AG08395 (cell line): ENCODE data around the gene ARHGEF4.

Experiments
- DNase-seq: peaks from one replicate; pipeline ENCODE4 v3.0.0; 2012; ENCODE audit warnings: mixed read lengths, low spot score

The ARHGEF4 gene

DNA sequence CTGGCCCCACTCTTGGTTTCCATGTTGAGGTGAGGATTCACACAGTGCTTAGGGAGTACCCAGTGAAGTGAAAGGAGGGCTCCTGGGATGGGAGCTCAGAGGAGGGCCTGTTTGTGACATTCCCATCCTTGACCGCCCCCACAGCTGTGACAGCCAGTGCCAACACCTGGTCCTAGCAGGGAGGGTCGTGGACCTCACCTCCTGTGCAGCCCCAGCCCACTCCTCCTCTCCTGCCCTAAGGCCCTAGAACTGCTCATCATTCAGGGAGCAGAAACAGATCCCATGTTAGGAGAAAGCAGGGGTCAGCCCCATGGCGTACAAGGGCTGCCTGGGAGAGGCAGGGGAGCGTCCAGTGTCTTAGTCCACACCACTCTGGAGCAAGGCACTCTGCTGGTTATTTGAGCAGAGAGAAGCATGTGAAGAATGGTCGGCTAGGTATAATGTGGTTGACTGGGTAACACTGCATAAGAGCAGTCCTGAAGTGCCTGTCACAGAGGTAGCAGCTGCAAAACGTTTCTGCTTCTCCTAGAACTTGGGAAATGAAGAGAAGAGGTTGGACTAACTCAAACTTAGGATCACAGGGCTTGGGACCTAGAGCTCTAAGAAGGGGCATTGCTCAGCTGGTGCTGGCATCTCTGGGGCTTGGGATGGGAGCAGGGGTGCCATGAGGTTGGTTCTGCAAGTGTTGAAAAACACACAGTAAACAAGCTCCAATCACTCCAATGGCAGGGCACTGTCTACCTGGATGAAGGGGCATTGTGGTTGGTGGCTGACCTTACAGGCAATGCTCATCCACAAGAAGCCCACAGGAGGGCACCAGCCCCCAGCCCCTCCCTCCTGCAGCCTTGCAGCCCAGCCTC lies 200.9 kb downstream of the ARHGEF4 start:
- no peak for DNase-seq

DNA sequence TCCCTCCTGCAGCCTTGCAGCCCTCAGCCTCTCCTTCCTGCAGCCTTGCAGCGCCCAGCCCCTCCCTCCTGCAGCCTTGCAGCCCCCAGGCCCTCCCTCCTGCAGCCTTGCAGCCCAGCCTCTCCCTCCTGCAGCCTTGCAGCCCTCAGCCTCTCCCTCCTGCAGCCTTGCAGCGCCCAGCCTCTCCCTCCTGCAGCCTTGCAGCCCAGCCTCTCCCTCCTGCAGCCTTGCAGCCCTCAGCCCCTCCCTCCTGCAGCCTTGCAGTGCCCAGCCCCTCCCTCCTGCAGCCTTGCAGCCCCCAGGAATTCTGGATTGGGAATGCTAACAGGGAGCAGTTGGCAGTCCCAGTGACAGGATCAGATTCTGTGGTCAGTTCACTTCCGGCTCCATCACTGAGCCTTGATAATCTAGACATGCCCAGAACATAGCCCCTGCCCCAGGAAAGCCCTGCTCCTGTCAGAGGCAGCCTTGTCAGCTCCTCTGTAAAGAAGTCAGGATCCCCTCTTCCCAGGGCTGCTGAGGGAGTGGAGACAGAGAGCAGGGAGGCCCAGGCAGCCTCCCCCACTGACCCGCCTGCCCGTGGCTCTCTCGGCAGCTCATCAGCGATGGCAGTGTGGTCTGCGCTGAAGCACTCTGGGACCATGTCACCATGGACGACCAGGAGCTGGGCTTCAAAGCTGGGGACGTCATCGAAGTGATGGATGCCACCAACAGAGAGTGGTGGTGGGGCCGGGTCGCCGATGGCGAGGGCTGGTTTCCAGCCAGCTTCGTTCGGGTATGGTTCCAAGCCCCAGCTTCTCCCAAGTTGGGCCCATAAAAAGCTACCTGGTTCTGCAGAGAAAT lies 201.8 kb downstream of the ARHGEF4 start:
- no peak for DNase-seq

- no peak for DNase-seq
These were observed 202.4 kb downstream of the ARHGEF4 start for GRCh38 chr2:131039101-131039440.

DNA sequence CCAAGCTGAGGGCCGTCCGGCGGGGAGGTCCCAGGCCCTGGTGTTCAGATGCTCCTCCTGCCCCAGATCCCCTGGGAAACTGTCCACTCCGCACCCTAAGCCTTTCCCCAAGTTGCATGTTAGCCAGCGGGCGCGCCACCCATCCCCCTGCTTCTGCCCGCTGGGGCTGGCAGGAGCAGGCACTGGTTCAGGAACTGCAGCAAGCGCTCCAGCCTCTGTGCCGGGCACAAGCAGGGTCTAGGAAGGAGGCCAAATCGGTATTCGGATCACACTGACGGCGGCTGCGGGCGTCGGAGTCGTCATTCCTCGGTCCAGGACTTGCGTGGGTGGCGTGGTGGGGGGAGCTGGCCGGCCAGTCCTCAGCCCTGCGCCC lies 202.8 kb downstream of the ARHGEF4 start:
- no peak for DNase-seq

- DNase-seq, result peak; percentile 50
These were observed 203.4 kb downstream of the ARHGEF4 start for GRCh38 chr2:131039908-131040660.

- no peak for DNase-seq
These were observed 204.1 kb downstream of the ARHGEF4 start for GRCh38 chr2:131040661-131041401.

- no peak for DNase-seq
These were observed 204.9 kb downstream of the ARHGEF4 start for GRCh38 chr2:131041402-131042147.

- DNase-seq, result peak; percentile 24
These were observed 205.5 kb downstream of the ARHGEF4 start for GRCh38 chr2:131042148-131042775.

DNA sequence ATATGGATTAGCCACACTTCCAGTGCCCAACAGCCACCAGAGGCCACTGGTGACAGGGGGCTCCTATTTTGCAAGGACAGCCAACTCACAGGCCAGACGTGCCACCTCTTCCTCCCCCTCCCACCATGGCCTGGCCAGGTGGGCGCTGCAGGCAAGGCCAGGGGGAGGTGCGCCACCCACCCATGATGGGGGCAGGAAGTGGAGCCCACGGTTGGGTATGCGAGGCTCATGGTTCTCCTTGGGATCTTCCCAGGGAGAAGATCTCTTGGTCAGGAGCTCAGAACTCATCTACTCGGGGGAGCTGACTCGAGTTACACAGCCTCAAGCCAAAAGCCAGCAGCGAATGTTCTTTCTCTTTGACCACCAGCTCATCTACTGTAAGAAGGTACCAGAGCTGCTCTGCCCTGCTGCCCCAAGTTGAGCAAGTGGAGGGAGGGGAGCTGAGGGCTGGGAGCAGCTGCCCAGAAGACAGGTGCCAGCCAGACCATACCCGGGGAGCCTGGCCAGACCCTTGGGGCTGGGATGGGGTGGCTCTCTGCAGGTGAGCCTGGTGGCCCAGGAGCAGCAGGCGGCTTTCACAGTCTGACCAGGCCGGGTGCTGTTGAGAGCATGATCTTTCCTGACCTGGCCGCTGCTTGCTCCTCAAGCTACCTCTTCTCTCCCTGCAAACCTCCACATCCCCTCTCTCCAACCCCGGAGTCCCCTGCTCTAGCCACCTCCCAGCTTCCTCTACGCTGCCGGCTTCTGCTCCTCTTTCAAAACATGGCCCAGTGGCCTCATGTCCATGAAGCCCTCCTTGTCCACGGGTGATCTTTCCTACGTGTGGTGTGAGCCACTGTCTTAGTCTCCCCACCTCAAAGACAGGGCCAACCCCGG lies 206.7 kb downstream of the ARHGEF4 start:
- DNase-seq, result no peak

GRCh38 chr2:131044075-131044756 lies 207.5 kb downstream of the ARHGEF4 start:
- DNase-seq, result no peak

GRCh38 chr2:131044757-131045150 lies 208.0 kb downstream of the ARHGEF4 start:
- no peak for DNase-seq

- no peak for DNase-seq
These were observed 208.7 kb downstream of the ARHGEF4 start for GRCh38 chr2:131045286-131046027.

DNA sequence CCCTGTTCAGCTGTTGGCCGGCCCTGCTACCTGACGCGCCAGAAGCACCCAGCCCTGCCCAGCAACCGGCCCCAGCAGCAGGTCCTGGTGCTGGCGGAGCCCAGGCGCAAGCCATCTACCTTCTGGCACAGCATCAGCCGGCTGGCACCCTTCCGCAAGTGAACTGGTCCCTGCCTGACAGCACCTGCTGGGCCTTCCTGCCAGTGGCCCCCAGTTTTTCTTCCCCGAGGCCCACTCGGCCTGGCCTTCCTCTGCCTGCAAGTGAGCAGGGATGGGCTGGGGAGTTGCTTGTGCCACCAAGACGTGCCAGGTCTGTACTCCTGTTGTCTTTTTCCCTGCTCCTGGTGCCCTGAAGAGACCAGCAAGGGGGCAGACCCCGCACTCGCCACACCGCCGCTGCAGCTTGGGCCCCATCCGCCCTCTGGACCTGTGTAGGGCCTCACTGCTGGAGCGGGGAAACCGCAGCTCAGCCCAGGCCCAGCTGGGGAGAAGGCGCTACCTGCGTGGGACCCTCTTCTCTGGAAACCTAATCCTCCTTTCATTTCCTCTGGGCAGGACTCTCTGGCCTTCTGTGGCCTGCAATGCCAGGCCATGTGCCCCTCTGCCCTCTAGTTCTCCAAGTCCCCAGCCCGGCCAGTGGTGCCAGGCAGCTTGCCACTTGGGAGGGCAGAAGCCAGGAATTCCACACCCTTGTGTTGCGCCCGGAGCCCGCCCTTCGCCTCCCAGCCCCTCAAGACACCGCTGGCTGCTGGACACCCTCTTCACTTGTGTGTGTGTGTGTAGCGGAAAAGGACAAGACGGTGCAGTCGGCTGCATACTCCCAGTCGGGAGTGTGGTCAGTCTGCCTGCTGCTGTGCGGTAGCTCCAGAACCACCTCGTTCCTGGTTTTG lies 209.6 kb downstream of the ARHGEF4 start:
- no peak for DNase-seq

- no peak for DNase-seq
These were observed 210.4 kb downstream of the ARHGEF4 start for GRCh38 chr2:131046918-131047652.

DNA sequence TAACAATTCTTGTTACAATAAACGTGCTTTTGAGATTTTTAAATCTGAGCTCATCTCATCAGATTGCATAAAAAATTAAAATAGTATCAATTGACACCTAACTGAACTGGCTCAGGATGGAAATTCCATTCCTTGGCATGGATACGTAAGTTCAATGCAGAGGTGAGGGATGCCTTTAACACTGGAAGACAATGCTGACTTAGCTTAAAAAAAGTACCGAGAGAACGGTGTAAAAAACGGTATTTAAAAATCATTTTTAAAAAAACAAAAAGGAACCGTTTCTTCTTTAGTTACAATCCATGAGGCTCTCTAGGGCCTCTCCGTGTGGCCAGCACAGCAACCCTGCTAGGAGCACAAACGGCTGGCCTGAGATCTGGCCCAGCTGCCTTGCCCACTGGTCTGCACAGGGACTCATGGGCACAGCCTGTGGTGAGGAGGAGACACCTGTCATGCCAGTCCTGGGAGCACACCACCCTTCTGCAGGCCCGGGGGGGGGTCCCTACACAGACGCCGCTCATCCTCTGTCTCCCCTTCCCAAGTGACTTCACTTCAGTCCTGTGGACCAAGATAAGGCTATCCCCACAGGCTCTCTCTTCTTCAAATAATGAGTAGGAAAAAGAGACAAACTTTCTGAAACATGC lies 211.3 kb downstream of the ARHGEF4 start:
- no peak for DNase-seq

GRCh38 chr2:131048641-131049040 lies 211.9 kb downstream of the ARHGEF4 start:
- no peak for DNase-seq
